H1 (cell line): ENCODE measurements around the gene TLE4. TPM values are rescaled to one million over a fixed set of nuclear protein-coding genes. Genes with fewer than 3 reads are reported as not detected.

ENCODE experiments used
- ASH2L ChIP-seq: fragments of 200-600, 300-600 bp; sonication (generic); IDR thresholded peaks from one replicate; pipeline ENCODE4 v1.7.1; 2017; ENCODE audit warnings: low read length
- GABPA ChIP-seq: IDR thresholded peaks from 2 replicates; pipeline ENCODE4 v1.6.1; 2011; ENCODE audit warnings: mild to moderate bottlenecking, low read length, moderate library complexity, borderline replicate concordance; ENCODE audit not compliant: insufficient read depth
- MAFK ChIP-seq: IDR thresholded peaks from 2 replicates; pipeline ENCODE4 v1.6.1; 2012; ENCODE audit warnings: low read depth, mild to moderate bottlenecking, improper control_type of control experiment, low read length
- polyA plus RNA-seq, 7 experiments: library from polyadenylated mRNA; depleted of rRNA in 3 of 7; stranded (reverse) in 5 of 7; unstranded in 2 of 7; fragments of >200 nt in 5 of 7; fragments of 200-250 nt in 2 of 7; gene quantifications; 1 replicate in 5 of 7; 2 replicates in 1 of 7; 4 replicates in 1 of 7; pipeline versions ENCODE4 v1.2.1 to v1.2.3, GENCODE V29; 2011 to 2013; ENCODE audit warnings: missing spikeins in 2 of 7, mixed read lengths in 2 of 7
- total RNA-seq: library from RNA; stranded (reverse); fragmentation: NEBNext Ultra II Directional; extraction: Animal tissue kit (Norgen Biotek cat#: 25700); gene quantifications from 2 replicates; pipeline ENCODE4 v1.2.1, GENCODE V29; 2021
- TF ChIP-seq, protein P1 (sequence below): IDR thresholded peaks from 2 replicates; pipeline ENCODE4 v1.6.1; 2012; ENCODE audit warnings: inconsistent platforms

Gene TLE4
- total and polyA plus RNA-seq, 2 of the 8 experiments (the other 6 are each of a cell fraction or from before 2014, with no cell fraction given) = 32.4 to 36.9 TPM

DNA sequence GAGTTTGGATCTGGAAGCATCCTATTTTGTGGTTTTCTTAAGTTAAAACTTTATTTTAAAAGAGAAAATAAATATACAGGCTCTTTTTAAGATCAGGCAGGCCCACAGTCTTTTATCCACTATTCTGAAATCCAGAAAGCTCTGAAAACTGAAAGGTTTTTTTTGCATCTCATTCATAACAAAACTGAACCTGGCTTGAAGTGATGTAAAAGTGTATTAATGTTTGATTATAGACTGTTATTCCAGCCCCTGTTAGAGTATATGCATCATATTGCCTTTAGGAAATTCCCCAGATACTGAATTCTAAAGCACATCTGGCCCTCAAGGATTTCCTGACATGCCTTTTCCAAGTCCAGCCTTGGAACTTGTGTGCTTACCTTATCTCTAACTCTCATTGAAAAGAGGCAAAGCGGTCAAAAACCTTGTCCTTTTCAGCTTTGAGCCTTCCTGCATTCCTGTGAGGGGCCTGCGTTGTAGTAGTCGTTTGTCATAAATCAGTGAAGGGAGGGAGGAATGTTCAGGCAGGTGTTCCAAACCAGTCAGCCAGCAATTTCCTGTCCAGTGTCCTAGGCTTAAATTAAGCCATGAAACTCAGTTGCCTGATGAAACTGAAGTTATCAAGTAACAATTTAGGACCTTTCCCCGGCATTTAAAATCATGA, 110.4 kb downstream of the TLE4 start (continued):
- no peak for TF ChIP-seq GABPA
- TF ChIP-seq ASH2L = no peak
- TF ChIP-seq MAFK = no peak
- TF ChIP-seq, protein P1, sequence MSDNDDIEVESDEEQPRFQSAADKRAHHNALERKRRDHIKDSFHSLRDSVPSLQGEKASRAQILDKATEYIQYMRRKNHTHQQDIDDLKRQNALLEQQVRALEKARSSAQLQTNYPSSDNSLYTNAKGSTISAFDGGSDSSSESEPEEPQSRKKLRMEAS = no peak
- TF ChIP-seq, all 59 proteins: peak for 0
